HG03196 (cell line): ENCODE data around the gene PCED1A.
"Not testable (repeated sequence)": the region's sequence is repeated elsewhere in the genome, so short reads cannot be mapped to it uniquely, and the experiment has no call there.

Experiments
- ATAC-seq: cut with Tn5 transposase; IDR thresholded peaks from one replicate; pipeline ENCODE4 v1.9.1; 2021; ENCODE audit not compliant: unreplicated experiment

The PCED1A gene

GRCh38 chr20:2834401-2835110, 5.9 kb downstream of the PCED1A start:
- no peak for ATAC-seq

GRCh38 chr20:2833761-2834160, 6.7 kb downstream of the PCED1A start:
- no peak for ATAC-seq

GRCh38 chr20:2831206-2831605, 9.2 kb downstream of the PCED1A start:
- not testable (repeated sequence) for ATAC-seq

GRCh38 chr20:2829376-2829775, 11.1 kb downstream of the PCED1A start:
- ATAC-seq, result no peak

GRCh38 chr20:2826655-2827054, 13.8 kb downstream of the PCED1A start:
- no peak for ATAC-seq

GRCh38 chr20:2825761-2826160, 14.7 kb downstream of the PCED1A start:
- ATAC-seq, result no peak

GRCh38 chr20:2822073-2822472, 18.4 kb downstream of the PCED1A start:
- no peak for ATAC-seq

GRCh38 chr20:2820896-2821869, 19.3 kb downstream of the PCED1A start:
- no peak for ATAC-seq

GRCh38 chr20:2820084-2820895, 20.2 kb downstream of the PCED1A start:
- no peak for ATAC-seq

- ATAC-seq, result no peak
Observed at GRCh38 chr20:2817891-2818595, 22.4 kb downstream of the PCED1A start.

- no peak for ATAC-seq
Observed at GRCh38 chr20:2817341-2817726, 23.1 kb downstream of the PCED1A start.

- ATAC-seq, result no peak
Observed at GRCh38 chr20:2816583-2817340, 23.7 kb downstream of the PCED1A start.

- ATAC-seq, result no peak
Observed at GRCh38 chr20:2816030-2816582, 24.3 kb downstream of the PCED1A start, which contains the start of gene TMEM239. Gene TMEM239, plus strand, starts transcription at chr20:2816364. Its CDS starts 191 bp downstream, at chr20:2816555.

GRCh38 chr20:2815242-2815900, 25.1 kb downstream of the PCED1A start:
- ATAC-seq, result no peak

GRCh38 chr20:2814587-2815051, 25.8 kb downstream of the PCED1A start, which contains the start of gene C20orf141:
Gene C20orf141, plus strand, starts transcription at chr20:2814987. Its CDS starts 198 bp downstream, at chr20:2815185.
- no peak for ATAC-seq

- no peak for ATAC-seq
Observed at GRCh38 chr20:2814076-2814475, 26.4 kb downstream of the PCED1A start.

GRCh38 chr20:2812189-2812588, 28.3 kb downstream of the PCED1A start:
- no peak for ATAC-seq

GRCh38 chr20:2809690-2810089, 30.8 kb downstream of the PCED1A start:
- ATAC-seq, result no peak

- not testable (repeated sequence) for ATAC-seq
Observed at GRCh38 chr20:2807929-2808328, 32.5 kb downstream of the PCED1A start.
